K562 (cell line): Measurements from ENCODE around the gene MSTO1. TPM values are rescaled to one million over a fixed set of nuclear protein-coding genes. Genes with fewer than 3 reads are reported as not detected.
A peak's percentile ranks its signal among the peaks of the same experiment; 100 is the strongest.

Experiments used
- ARNT ChIP-seq, 2 experiments: fragments of 450-650 bp; IDR thresholded peaks; 2 replicates each; pipeline ENCODE4 v1.6.1; 2016; ENCODE audit warnings: mild to moderate bottlenecking in 1 of 2
- HNRNPL ChIP-seq: fragments of 200-400 bp; formaldehyde crosslinking; IDR thresholded peaks from 2 replicates; pipeline ENCODE4 v1.6.1; 2017; ENCODE audit warnings: low read depth, mild to moderate bottlenecking, low read length
- RBM22 ChIP-seq: fragments of 200-400 bp; formaldehyde crosslinking; IDR thresholded peaks from 2 replicates; pipeline ENCODE4 v1.6.1; 2018; ENCODE audit warnings: low read length, low read depth; ENCODE audit not compliant: poor library complexity, severe bottlenecking
- ZC3H4 ChIP-seq: sonication (generic); formaldehyde crosslinking; IDR thresholded peaks from 2 replicates; pipeline ENCODE4 v1.9.0; 2021; ENCODE audit warnings: missing genetic modification reagents, borderline replicate concordance
- ZNF311 ChIP-seq: fragments of 250-450 bp; sonication (Bioruptor Pico); IDR thresholded peaks from 2 replicates; pipeline ENCODE4 v1.4.0; 2020; ENCODE audit warnings: mild to moderate bottlenecking, moderate library complexity
- ZNF316 ChIP-seq: fragments of 450-650 bp; IDR thresholded peaks from 2 replicates; pipeline ENCODE4 v1.6.1; 2016
- polyA plus RNA-seq, 8 experiments: library from polyadenylated mRNA; depleted of rRNA in 4 of 8; stranded (reverse) in 5 of 8; unstranded in 3 of 8; fragments of >200 nt; fragmentation: Nextera tagmentation in 2 of 8; fragmentation: Illumina TruSeq in 1 of 8; extraction: Ambion mirVana in 2 of 8; extraction: Trizol in 1 of 8; gene quantifications; 2 replicates each; pipeline versions ENCODE4 v1.2.1 to v1.2.3, GENCODE V29; 2011 to 2014; ENCODE audit warnings: inconsistent platforms in 1 of 8, missing spikeins in 1 of 8
- total RNA-seq, 7 experiments: library from RNA; depleted of rRNA in 6 of 7; stranded (reverse); fragments of >200 nt in 6 of 7; fragmentation: Illumina TruSeq in 2 of 7; extraction: Trizol in 2 of 7; gene quantifications; 2 replicates each; pipeline versions ENCODE4 v1.2.1 to v1.2.3, GENCODE V29; 2011 to 2021; ENCODE audit warnings: low replicate concordance in 1 of 7
- TF ChIP-seq, protein P1 (sequence below): fragments of 450-650 bp; formaldehyde crosslinking; IDR thresholded peaks from 2 replicates; pipeline ENCODE4 v1.4.0; 2020; ENCODE audit warnings: mild to moderate bottlenecking, mixed read lengths
- TF ChIP-seq, protein P2 (sequence below), 2 experiments: IDR thresholded peaks; 2 replicates each; pipeline ENCODE4 v1.6.1; 2011; ENCODE audit warnings: borderline replicate concordance in 1 of 2, control low read depth in 1 of 2, low read depth in 1 of 2, low read length in 1 of 2, mild to moderate bottlenecking in 1 of 2, mixed read lengths in 1 of 2, moderate library complexity in 1 of 2; ENCODE audit not compliant: insufficient read depth in 1 of 2, insufficient read length in 1 of 2, poor library complexity in 1 of 2, severe bottlenecking in 1 of 2; ENCODE audit errors: extremely low read depth in 1 of 2
- TF ChIP-seq, protein P3 (sequence below), 2 experiments: IDR thresholded peaks; 2 replicates each; pipeline ENCODE4 v1.6.1; 2012; ENCODE audit warnings: improper control_type of control experiment in 2 of 2, low read depth in 2 of 2, low read length in 2 of 2, borderline replicate concordance in 1 of 2
- TF ChIP-seq, protein P4 (sequence below): fragments of 250-450 bp; sonication (Bioruptor Pico); IDR thresholded peaks from 2 replicates; pipeline ENCODE4 v1.4.0; 2020; ENCODE audit warnings: mild to moderate bottlenecking
- TF ChIP-seq, protein P5 (sequence below): sonication (generic); formaldehyde crosslinking; IDR thresholded peaks from 2 replicates; pipeline ENCODE4 v1.8.0; 2022; ENCODE audit warnings: missing genetic modification reagents, mild to moderate bottlenecking, moderate library complexity, borderline replicate concordance
- TF ChIP-seq, protein P6 (sequence below), 3 experiments: fragments of 200-800 bp in 1 of 3; fragments of 250-450 bp in 1 of 3; fragments of 450-650 bp in 1 of 3; sonication (Bioruptor Pico) in 1 of 3; sonication (Bioruptor generic) in 1 of 3; formaldehyde crosslinking in 1 of 3; IDR thresholded peaks; 2 replicates each; pipeline versions ENCODE4 v1.6.1 to v1.8.0; 2016 to 2022; ENCODE audit warnings: mild to moderate bottlenecking in 2 of 3, missing genetic modification characterization in 2 of 3, missing compliant biosample characterization in 1 of 3, moderate library complexity in 1 of 3

MSTO1 gene
- total and polyA plus RNA-seq, 9 of the 15 experiments (the other 6 are each of a cell fraction or from before 2014, with no cell fraction given): 18.8 to 71.1 (median 47.3) TPM

DNA sequence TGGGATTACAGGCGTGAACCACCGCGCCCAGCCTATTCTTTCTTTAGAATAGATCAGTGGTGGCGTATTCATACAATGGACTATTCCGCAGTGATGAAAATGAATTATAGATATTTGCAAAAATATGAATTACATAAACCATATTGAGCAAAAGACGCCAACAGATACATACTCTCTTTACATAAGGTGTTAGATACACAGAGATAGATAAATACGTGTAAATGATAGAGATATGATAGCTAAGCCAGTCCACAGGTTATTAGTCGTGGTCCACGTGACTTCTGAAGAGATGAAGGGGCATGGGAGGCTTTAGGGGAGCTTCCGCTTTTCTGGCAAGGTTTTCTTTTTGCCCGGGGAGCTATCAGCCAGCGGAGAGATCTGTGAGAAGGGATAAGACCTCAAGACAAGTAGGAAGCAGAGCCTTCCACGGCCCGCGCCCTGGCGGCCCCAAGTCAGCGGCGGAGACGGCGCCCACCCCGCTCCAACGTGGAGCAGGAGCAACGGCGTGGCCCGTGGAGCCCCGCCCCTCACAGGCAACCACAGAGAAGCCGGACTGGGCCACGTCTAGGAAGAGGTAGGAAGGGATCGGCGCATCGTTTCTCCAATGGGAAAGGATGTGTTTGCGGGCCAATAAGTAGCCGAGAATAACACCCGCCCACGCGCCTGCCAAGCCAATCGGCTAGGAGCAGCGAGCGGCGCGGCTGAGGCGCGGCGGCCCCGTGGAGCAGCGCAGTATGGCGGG, at the start of gene MSTO1 (continued):
- TF ChIP-seq RBM22 (no peak), ZNF316 (no peak), ZNF311 (CRISPR knock-in tag) (no peak), HNRNPL (no peak), ZC3H4 (CRISPR knock-in tag) (no peak), ARNT (IDR thresholded peaks at IDR 0.05) (peak; percentile 29 to 40; a peak in 2 of 4 replicates)
- TF ChIP-seq, protein P1, sequence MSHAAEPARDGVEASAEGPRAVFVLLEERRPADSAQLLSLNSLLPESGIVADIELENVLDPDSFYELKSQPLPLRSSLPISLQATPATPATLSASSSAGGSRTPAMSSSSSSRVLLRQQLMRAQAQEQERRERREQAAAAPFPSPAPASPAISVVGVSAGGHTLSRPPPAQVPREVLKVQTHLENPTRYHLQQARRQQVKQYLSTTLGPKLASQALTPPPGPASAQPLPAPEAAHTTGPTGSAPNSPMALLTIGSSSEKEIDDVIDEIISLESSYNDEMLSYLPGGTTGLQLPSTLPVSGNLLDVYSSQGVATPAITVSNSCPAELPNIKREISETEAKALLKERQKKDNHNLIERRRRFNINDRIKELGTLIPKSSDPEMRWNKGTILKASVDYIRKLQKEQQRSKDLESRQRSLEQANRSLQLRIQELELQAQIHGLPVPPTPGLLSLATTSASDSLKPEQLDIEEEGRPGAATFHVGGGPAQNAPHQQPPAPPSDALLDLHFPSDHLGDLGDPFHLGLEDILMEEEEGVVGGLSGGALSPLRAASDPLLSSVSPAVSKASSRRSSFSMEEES (CRISPR knock-in tag): peak; percentile 71
- TF ChIP-seq, protein P2, sequence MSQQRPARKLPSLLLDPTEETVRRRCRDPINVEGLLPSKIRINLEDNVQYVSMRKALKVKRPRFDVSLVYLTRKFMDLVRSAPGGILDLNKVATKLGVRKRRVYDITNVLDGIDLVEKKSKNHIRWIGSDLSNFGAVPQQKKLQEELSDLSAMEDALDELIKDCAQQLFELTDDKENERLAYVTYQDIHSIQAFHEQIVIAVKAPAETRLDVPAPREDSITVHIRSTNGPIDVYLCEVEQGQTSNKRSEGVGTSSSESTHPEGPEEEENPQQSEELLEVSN (IDR thresholded peaks at IDR 0.05; ENCODE audit: borderline replicate concordance in 1 of 2, extremely low read depth in 1 of 2, insufficient read depth in 1 of 2, insufficient read length in 1 of 2, low read depth in 1 of 2, low read length in 1 of 2, poor library complexity in 1 of 2, severe bottlenecking in 1 of 2): peak; percentile 55 to 65
- TF ChIP-seq, protein P3, sequence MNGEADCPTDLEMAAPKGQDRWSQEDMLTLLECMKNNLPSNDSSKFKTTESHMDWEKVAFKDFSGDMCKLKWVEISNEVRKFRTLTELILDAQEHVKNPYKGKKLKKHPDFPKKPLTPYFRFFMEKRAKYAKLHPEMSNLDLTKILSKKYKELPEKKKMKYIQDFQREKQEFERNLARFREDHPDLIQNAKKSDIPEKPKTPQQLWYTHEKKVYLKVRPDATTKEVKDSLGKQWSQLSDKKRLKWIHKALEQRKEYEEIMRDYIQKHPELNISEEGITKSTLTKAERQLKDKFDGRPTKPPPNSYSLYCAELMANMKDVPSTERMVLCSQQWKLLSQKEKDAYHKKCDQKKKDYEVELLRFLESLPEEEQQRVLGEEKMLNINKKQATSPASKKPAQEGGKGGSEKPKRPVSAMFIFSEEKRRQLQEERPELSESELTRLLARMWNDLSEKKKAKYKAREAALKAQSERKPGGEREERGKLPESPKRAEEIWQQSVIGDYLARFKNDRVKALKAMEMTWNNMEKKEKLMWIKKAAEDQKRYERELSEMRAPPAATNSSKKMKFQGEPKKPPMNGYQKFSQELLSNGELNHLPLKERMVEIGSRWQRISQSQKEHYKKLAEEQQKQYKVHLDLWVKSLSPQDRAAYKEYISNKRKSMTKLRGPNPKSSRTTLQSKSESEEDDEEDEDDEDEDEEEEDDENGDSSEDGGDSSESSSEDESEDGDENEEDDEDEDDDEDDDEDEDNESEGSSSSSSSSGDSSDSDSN (IDR thresholded peaks at IDR 0.05; ENCODE audit: borderline replicate concordance in 1 of 2, low read depth in 2 of 2, low read length in 2 of 2): peak in 1 of 2 experiments; percentile 55; a peak in 1 of 4 replicates
- TF ChIP-seq, protein P4, sequence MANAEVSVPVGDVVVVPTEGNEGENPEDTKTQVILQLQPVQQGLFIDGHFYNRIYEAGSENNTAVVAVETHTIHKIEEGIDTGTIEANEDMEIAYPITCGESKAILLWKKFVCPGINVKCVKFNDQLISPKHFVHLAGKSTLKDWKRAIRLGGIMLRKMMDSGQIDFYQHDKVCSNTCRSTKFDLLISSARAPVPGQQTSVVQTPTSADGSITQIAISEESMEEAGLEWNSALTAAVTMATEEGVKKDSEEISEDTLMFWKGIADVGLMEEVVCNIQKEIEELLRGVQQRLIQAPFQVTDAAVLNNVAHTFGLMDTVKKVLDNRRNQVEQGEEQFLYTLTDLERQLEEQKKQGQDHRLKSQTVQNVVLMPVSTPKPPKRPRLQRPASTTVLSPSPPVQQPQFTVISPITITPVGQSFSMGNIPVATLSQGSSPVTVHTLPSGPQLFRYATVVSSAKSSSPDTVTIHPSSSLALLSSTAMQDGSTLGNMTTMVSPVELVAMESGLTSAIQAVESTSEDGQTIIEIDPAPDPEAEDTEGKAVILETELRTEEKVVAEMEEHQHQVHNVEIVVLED (CRISPR knock-in tag): peak; percentile 51; the same call in 1 of the 2 replicates
- TF ChIP-seq, protein P5, sequence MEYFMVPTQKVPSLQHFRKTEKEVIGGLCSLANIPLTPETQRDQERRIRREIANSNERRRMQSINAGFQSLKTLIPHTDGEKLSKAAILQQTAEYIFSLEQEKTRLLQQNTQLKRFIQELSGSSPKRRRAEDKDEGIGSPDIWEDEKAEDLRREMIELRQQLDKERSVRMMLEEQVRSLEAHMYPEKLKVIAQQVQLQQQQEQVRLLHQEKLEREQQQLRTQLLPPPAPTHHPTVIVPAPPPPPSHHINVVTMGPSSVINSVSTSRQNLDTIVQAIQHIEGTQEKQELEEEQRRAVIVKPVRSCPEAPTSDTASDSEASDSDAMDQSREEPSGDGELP: peak; percentile 75; the same call in 1 of the 2 replicates
- TF ChIP-seq, protein P6, sequence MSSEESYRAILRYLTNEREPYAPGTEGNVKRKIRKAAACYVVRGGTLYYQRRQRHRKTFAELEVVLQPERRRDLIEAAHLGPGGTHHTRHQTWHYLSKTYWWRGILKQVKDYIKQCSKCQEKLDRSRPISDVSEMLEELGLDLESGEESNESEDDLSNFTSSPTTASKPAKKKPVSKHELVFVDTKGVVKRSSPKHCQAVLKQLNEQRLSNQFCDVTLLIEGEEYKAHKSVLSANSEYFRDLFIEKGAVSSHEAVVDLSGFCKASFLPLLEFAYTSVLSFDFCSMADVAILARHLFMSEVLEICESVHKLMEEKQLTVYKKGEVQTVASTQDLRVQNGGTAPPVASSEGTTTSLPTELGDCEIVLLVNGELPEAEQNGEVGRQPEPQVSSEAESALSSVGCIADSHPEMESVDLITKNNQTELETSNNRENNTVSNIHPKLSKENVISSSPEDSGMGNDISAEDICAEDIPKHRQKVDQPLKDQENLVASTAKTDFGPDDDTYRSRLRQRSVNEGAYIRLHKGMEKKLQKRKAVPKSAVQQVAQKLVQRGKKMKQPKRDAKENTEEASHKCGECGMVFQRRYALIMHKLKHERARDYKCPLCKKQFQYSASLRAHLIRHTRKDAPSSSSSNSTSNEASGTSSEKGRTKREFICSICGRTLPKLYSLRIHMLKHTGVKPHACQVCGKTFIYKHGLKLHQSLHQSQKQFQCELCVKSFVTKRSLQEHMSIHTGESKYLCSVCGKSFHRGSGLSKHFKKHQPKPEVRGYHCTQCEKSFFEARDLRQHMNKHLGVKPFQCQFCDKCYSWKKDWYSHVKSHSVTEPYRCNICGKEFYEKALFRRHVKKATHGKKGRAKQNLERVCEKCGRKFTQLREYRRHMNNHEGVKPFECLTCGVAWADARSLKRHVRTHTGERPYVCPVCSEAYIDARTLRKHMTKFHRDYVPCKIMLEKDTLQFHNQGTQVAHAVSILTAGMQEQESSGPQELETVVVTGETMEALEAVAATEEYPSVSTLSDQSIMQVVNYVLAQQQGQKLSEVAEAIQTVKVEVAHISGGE (CRISPR knock-in tag; IDR thresholded peaks at IDR 0.05): 0 out of 6 replicates have a peak, but pooled peaks of 1 of the 3 experiments have one; percentile 26
